ENCODE results near the gene IDI1.

IDI1 gene

DNA sequence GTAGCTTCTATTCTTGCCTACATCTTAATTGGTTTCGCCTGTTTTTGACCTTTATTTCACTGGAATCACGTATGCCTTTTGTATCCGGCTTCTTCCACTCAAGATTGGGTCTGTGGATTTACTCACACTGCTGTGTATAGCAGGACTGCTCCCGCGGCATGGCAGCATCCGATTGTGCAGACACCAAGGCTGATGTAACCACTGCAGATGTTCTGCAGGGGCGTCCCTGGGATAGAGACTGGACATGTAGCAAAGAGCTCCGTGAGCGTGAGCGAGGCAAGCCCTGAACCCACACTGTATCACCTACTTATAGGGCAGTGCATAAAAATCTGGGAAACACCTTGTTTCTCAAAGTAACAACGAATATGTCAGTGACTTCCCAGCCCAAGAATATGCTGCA is 11.8 kb downstream of the IDI1 start:
- TF ChIP-seq, protein P1, sequence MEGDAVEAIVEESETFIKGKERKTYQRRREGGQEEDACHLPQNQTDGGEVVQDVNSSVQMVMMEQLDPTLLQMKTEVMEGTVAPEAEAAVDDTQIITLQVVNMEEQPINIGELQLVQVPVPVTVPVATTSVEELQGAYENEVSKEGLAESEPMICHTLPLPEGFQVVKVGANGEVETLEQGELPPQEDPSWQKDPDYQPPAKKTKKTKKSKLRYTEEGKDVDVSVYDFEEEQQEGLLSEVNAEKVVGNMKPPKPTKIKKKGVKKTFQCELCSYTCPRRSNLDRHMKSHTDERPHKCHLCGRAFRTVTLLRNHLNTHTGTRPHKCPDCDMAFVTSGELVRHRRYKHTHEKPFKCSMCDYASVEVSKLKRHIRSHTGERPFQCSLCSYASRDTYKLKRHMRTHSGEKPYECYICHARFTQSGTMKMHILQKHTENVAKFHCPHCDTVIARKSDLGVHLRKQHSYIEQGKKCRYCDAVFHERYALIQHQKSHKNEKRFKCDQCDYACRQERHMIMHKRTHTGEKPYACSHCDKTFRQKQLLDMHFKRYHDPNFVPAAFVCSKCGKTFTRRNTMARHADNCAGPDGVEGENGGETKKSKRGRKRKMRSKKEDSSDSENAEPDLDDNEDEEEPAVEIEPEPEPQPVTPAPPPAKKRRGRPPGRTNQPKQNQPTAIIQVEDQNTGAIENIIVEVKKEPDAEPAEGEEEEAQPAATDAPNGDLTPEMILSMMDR (IDR thresholded peaks at IDR 0.05; ENCODE audit: low read depth, low read length, missing control alignments) = no peak
- DNase-seq (ENCODE audit: low read depth) = no peak
- no peak overlapping the region for H3K4me3 ChIP-seq (ENCODE audit: low read depth, low read length)
- in situ Hi-C loops (cut with HindIII; ENCODE audit: low sequenced_read_pairs) = no loop called here

- TF ChIP-seq, protein P1 (IDR thresholded peaks at IDR 0.05; ENCODE audit: low read depth, low read length, missing control alignments) = no peak
- H3K4me3 ChIP-seq (ENCODE audit: low read depth, low read length) = no peak overlapping the region
- in situ Hi-C loops (cut with HindIII; ENCODE audit: low sequenced_read_pairs) = no loop called here
- DNase-seq (ENCODE audit: low read depth) = no peak
These were observed 12.6 kb downstream of the IDI1 start for GRCh38 chr10:1036341-1036791.

DNA sequence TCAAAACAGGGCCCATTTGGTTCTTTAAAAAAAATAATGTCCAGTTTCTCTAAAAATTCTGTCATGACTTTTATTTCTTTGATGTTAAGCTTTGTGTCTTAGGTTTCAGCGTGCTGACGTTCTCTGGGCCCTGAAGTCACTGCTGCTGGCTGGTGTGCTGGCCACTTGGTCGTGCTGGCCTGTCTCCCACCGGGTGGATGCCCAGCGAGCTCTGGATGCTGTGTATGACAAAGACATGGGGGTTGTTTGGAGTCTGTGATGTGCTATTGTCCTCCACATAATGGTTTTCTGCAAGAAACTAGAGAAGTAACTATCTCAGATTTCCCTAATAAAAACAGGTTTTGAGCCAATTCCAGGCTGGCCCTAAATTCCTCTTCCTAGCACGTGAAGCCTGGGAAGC is 13.7 kb downstream of the IDI1 start:
- TF ChIP-seq, protein P1 (IDR thresholded peaks at IDR 0.05; ENCODE audit: low read depth, low read length, missing control alignments) = no peak
- DNase-seq (ENCODE audit: low read depth) = no peak
- H3K4me3 ChIP-seq (ENCODE audit: low read depth, low read length) = no peak overlapping the region
- in situ Hi-C loops (cut with HindIII; ENCODE audit: low sequenced_read_pairs) = no loop called here

DNA sequence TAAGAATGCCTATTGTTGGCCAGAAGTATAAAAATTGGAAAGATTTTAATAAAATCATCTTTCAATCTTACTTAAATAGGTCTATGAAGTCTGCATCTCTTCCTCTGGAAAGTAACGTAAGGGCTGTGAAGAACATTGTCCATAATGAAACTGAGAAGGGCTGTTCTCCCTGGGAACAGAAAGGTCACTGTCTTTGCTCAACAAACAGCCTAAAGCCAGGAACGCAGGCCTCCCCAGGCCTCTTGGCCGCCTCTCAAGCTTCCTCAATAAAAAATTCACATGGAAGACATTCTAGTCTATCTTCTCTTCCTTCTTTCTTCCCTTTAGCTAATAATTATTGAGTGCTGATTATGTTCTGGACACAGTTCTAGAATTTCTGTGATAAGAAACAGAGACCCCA is 14.2 kb downstream of the IDI1 start:
- DNase-seq (ENCODE audit: low read depth) = no peak
- TF ChIP-seq, protein P1 (IDR thresholded peaks at IDR 0.05; ENCODE audit: low read depth, low read length, missing control alignments) = no peak
- in situ Hi-C loops (cut with HindIII; ENCODE audit: low sequenced_read_pairs) = no loop called here
- H3K4me3 ChIP-seq (ENCODE audit: low read depth, low read length) = no peak overlapping the region

DNA sequence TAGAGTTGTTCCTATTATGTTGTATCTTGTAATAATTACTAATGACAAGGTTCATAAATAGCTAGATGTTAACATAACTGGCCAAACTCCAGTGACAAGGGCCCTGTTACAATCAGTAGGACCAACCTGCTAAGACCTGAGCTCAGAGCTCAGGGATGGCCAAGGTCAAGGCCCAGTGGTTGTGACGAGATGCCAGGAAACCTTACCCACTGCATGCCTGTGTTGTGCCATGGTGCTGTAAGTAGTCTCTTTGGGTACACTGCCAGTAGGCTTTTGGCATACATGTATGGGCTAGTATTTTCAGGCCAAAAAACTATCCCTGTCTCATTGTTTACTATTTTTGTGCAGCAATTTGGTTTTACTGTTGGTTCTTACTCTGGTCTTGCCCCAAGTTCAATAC is 15.3 kb downstream of the IDI1 start:
- no peak overlapping the region for H3K4me3 ChIP-seq (ENCODE audit: low read depth, low read length)
- in situ Hi-C loops (cut with HindIII; ENCODE audit: low sequenced_read_pairs) = no loop called here
- TF ChIP-seq, protein P1 (IDR thresholded peaks at IDR 0.05; ENCODE audit: low read depth, low read length, missing control alignments) = no peak
- no peak for DNase-seq (ENCODE audit: low read depth)

- DNase-seq (ENCODE audit: low read depth) = no peak
- in situ Hi-C loops (cut with HindIII; ENCODE audit: low sequenced_read_pairs) = no loop called here
- no peak overlapping the region for H3K4me3 ChIP-seq (ENCODE audit: low read depth, low read length)
- TF ChIP-seq, protein P1 (IDR thresholded peaks at IDR 0.05; ENCODE audit: low read depth, low read length, missing control alignments) = no peak
These were observed 19.1 kb downstream of the IDI1 start for GRCh38 chr10:1029838-1030237.

DNA sequence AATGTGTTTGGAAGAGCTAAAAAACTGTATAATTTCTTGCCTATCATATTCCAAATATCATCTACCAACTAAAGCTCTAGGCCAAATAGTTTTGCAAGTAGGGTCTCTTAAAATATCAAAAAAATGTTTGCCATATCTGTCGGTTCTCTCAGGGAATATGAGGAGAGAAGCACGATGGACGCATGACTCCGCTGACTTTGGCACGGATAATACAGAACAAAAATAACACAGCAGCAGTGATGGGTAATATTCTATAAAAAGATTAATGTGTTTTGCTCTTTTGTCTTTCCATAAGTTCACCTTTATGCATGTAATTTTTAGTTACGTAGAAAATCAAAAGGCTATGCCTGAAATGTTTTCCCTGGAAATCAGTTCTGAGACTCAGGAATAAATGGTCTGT is 22.3 kb downstream of the IDI1 start:
- TF ChIP-seq, protein P1 (IDR thresholded peaks at IDR 0.05; ENCODE audit: low read depth, low read length, missing control alignments) = no peak
- H3K4me3 ChIP-seq (ENCODE audit: low read depth, low read length) = no peak overlapping the region
- no peak for DNase-seq (ENCODE audit: low read depth)
- in situ Hi-C loops (cut with HindIII; ENCODE audit: low sequenced_read_pairs) = no loop called here
